Activated CD4-positive, alpha-beta T cell treated with anti-CD3 and anti-CD28 coated beads, Interleukin-2, Interleukin-4, amounts not matched to agents 100 ng/mL and 50 ng/mL, durations not matched to agents 16 hours and 8 hours (primary cell): ENCODE data around the gene IDH1.
"Not testable (repeated sequence)": the region's sequence is repeated elsewhere in the genome, so short reads cannot be mapped to it uniquely, and the experiment has no call there.

Source experiments
- DNase-seq: peaks from one replicate; pipeline ENCODE4 v3.0.0-alpha.2; 2020; ENCODE audit warnings: low spot score

The IDH1 gene

GRCh38 chr2:208256849-208257813 is 2.3 kb upstream of the IDH1 start:
- DNase-seq = not testable (repeated sequence)

- no peak for DNase-seq
Observed at GRCh38 chr2:208256192-208256782, 1.4 kb upstream of the IDH1 start.

- no peak for DNase-seq
Observed at GRCh38 chr2:208255557-208256106, 761 bp upstream of the IDH1 start.

- DNase-seq = peak; percentile 80
Observed at GRCh38 chr2:208254118-208254870, 577 bp downstream of the IDH1 start.

GRCh38 chr2:208253600-208254117 is 1.2 kb downstream of the IDH1 start:
- no peak for DNase-seq

GRCh38 chr2:208252716-208253492 is 2.0 kb downstream of the IDH1 start:
- DNase-seq = no peak

GRCh38 chr2:208251098-208251497 is 3.8 kb downstream of the IDH1 start:
- no peak for DNase-seq

- DNase-seq = no peak
Observed at GRCh38 chr2:208250388-208250787, 4.5 kb downstream of the IDH1 start.

- DNase-seq = no peak
Observed at GRCh38 chr2:208249296-208249695, 5.6 kb downstream of the IDH1 start.

- no peak for DNase-seq
Observed at GRCh38 chr2:208248601-208249000, 6.3 kb downstream of the IDH1 start.

- DNase-seq = no peak
Observed at GRCh38 chr2:208245746-208246145, 9.1 kb downstream of the IDH1 start.

- DNase-seq = no peak
Observed at GRCh38 chr2:208244422-208244821, 10.4 kb downstream of the IDH1 start.

GRCh38 chr2:208240619-208241209 is 14.2 kb downstream of the IDH1 start:
- DNase-seq = no peak

- DNase-seq = no peak
Observed at GRCh38 chr2:208239770-208240493, 14.9 kb downstream of the IDH1 start.

- no peak for DNase-seq
Observed at GRCh38 chr2:208235860-208236259, 19.0 kb downstream of the IDH1 start.

GRCh38 chr2:208234786-208235185 is 20.1 kb downstream of the IDH1 start:
- no peak for DNase-seq

- no peak for DNase-seq
Observed at GRCh38 chr2:208228476-208228875, 26.4 kb downstream of the IDH1 start.

- DNase-seq = no peak
Observed at GRCh38 chr2:208227581-208228232, 27.2 kb downstream of the IDH1 start.

GRCh38 chr2:208224802-208225201 is 30.1 kb downstream of the IDH1 start:
- DNase-seq = no peak

GRCh38 chr2:208222351-208222750 is 32.5 kb downstream of the IDH1 start:
- DNase-seq = no peak
